Trophoblast cell (in vitro differentiated cells and primary cell): ENCODE data around the gene PSMB9.

ENCODE experiments used
- DNase-seq, 2 donors: peaks; one replicate each; pipeline ENCODE4 v3.0.0-alpha.2; 2016
- H2AFZ ChIP-seq: 2 replicates; pipeline ENCODE4 v1.6.1; 2013; ENCODE audit warnings: low read length, moderate library complexity, mild to moderate bottlenecking; ENCODE audit not compliant: insufficient read depth, poor library complexity
- H2AK5ac ChIP-seq: 2 replicates; pipeline ENCODE4 v1.6.1; 2013; ENCODE audit warnings: mild to moderate bottlenecking, low read length
- H2BK120ac ChIP-seq: 2 replicates; pipeline ENCODE4 v1.6.1; 2013; ENCODE audit warnings: low read length, mild to moderate bottlenecking, moderate library complexity; ENCODE audit not compliant: insufficient read depth, poor library complexity
- H2BK12ac ChIP-seq: 2 replicates; pipeline ENCODE4 v1.6.1; 2013; ENCODE audit warnings: mild to moderate bottlenecking, low read length, moderate library complexity
- H2BK5ac ChIP-seq: 2 replicates; pipeline ENCODE4 v1.6.1; 2013; ENCODE audit warnings: low read length, low read depth, moderate library complexity, mild to moderate bottlenecking; ENCODE audit not compliant: poor library complexity
- H3K14ac ChIP-seq: 2 replicates; pipeline ENCODE4 v1.6.1; 2013; ENCODE audit warnings: mild to moderate bottlenecking, low read length
- H3K18ac ChIP-seq: 2 replicates; pipeline ENCODE4 v1.6.1; 2013; ENCODE audit warnings: mild to moderate bottlenecking, low read length
- H3K23ac ChIP-seq: 2 replicates; pipeline ENCODE4 v1.6.1; 2013; ENCODE audit warnings: low read length
- H3K27ac ChIP-seq: 2 replicates; pipeline ENCODE4 v1.5.1; 2013; ENCODE audit warnings: low read depth, mild to moderate bottlenecking, inconsistent platforms, low read length, moderate library complexity
- H3K27me3 ChIP-seq: 2 replicates; pipeline ENCODE4 v1.6.1; 2013; ENCODE audit warnings: inconsistent platforms, mild to moderate bottlenecking, low read length, moderate library complexity; ENCODE audit not compliant: insufficient read depth
- H3K36me3 ChIP-seq, 2 experiments: 1 replicate in 1 of 2; 2 replicates in 1 of 2; pipeline ENCODE4 v1.6.1; 2013; ENCODE audit warnings: low read length in 2 of 2, mild to moderate bottlenecking in 2 of 2, moderate library complexity in 1 of 2; ENCODE audit not compliant: insufficient read depth in 2 of 2, control insufficient read depth in 1 of 2
- H3K4ac ChIP-seq: 2 replicates; pipeline ENCODE4 v1.6.1; 2013; ENCODE audit warnings: low read depth, mild to moderate bottlenecking, low read length, moderate library complexity
- H3K4me1 ChIP-seq, 2 experiments: 1 replicate in 1 of 2; 2 replicates in 1 of 2; pipeline ENCODE4 v1.6.1; 2013; ENCODE audit warnings: low read length in 2 of 2, mild to moderate bottlenecking in 2 of 2, moderate library complexity in 1 of 2; ENCODE audit not compliant: insufficient read depth in 2 of 2, control insufficient read depth in 1 of 2
- H3K4me2 ChIP-seq: 2 replicates; pipeline ENCODE4 v1.6.1; 2013; ENCODE audit warnings: inconsistent platforms, mild to moderate bottlenecking, low read length, moderate library complexity
- H3K4me3 ChIP-seq: 2 replicates; pipeline ENCODE4 v1.5.1; 2013; ENCODE audit warnings: mild to moderate bottlenecking, low read depth, low read length, inconsistent platforms
- H3K79me1 ChIP-seq: one replicate; pipeline ENCODE4 v1.6.1; 2013; ENCODE audit warnings: low read length
- H3K79me2 ChIP-seq: 2 replicates; pipeline ENCODE4 v1.6.1; 2013; ENCODE audit warnings: low read length, mild to moderate bottlenecking; ENCODE audit not compliant: control insufficient read depth, insufficient read depth, poor library complexity
- H3K9ac ChIP-seq: 2 replicates; pipeline ENCODE4 v1.6.1; 2013; ENCODE audit warnings: mild to moderate bottlenecking, low read length
- H3K9me3 ChIP-seq: 2 replicates; pipeline ENCODE4 v1.6.1; 2013; ENCODE audit warnings: low read depth, mild to moderate bottlenecking, control low read depth, inconsistent platforms, low read length; ENCODE audit not compliant: insufficient read depth
- H4K12ac ChIP-seq: 2 replicates; pipeline ENCODE4 v1.6.1; 2013; ENCODE audit warnings: low read depth, mild to moderate bottlenecking, low read length, moderate library complexity
- H4K8ac ChIP-seq: 2 replicates; pipeline ENCODE4 v1.6.1; 2013; ENCODE audit warnings: low read depth, mild to moderate bottlenecking, low read length, moderate library complexity
- H4K91ac ChIP-seq: one replicate; pipeline ENCODE4 v1.6.1; 2013; ENCODE audit warnings: low read depth, mild to moderate bottlenecking, low read length, moderate library complexity
- WGBS: extraction: QIAGEN DNeasy Blood & Tissue Kit; methylation state at CpG from one replicate; pipeline ENCODE4 v1.1.7; 2013; ENCODE audit warnings: missing lambda C conversion rate; ENCODE audit not compliant: insufficient read length, insufficient coverage; ENCODE audit errors: extremely low coverage; 5-methylcytosine and 5-hydroxymethylcytosine counted together

PSMB9 gene

DNA sequence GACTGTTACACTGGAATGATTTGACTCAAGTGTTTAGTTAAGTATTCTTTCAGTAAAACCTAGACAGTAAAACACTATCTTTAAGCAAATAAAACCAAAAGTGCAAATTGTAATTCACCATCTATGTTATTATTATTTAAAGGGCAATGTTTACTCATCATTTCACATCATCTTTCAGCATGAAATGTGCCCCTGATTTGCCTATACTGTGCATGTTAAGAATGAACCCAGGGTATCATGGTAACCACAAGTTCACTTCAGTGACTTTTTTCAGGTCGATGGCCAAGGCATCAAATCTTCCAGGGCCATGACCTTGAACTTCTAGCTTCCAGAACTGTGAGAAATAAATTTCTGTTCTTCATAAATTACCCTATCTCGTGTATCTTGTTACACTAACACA is 35.1 kb upstream of the PSMB9 start:
- H3K27me3 ChIP-seq, result no peaks in the 10 kb centered on the region
- H2BK120ac ChIP-seq, result no peak overlapping the region
- H4K8ac ChIP-seq, result no peak overlapping the region
- H3K36me3 ChIP-seq, result no peaks in the 10 kb centered on the region
- WGBS, result no CpG with 5 or more reads among the region's 2 CpGs
- no peak overlapping the region for H3K4me2 ChIP-seq
- H3K4me1 ChIP-seq, result peaks cover 13 to 15% of the 10 kb centered on the region in 2 experiments
- no peak overlapping the region for H2AK5ac ChIP-seq
- H3K14ac ChIP-seq, result no peak overlapping the region
- H3K9me3 ChIP-seq, result no peaks in the 10 kb centered on the region
- no peak overlapping the region for H4K12ac ChIP-seq
- H2BK5ac ChIP-seq, result no peak overlapping the region
- no peak overlapping the region for H4K91ac ChIP-seq
- no peak overlapping the region for H3K4me3 ChIP-seq
- H3K27ac ChIP-seq, result no peak overlapping the region
- no peak overlapping the region for H3K4ac ChIP-seq
- no peaks in the 10 kb centered on the region for H3K79me2 ChIP-seq
- H3K18ac ChIP-seq, result no peak overlapping the region
- H3K9ac ChIP-seq, result no peak overlapping the region
- no peak overlapping the region for H3K23ac ChIP-seq
- no peak for DNase-seq
- H3K79me1 ChIP-seq, result peaks cover 3% of the 10 kb centered on the region
- H2AFZ ChIP-seq, result no peak overlapping the region
- H2BK12ac ChIP-seq, result no peak overlapping the region

DNA sequence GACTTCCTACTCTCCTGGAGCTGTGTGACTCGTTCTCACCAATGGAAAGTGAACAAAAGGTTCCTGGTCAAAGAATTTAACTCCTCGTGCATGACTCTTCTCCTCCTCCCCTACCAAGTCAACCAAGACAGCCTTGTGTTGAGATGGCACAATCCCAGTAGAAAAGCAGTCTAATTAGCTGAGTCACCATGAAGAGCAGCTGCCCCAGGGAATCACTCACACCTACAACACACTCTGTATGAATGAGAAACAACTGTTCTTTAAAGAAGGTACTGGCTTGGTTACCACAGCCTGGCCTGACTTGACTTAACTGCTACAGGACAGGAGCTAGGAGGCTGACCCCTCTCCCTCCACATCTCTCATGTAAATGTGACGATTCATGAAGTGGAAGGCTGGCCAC is 34.3 kb upstream of the PSMB9 start:
- no peak overlapping the region for H3K4me3 ChIP-seq
- no peak overlapping the region for H2AK5ac ChIP-seq
- H3K4me2 ChIP-seq, result no peak overlapping the region
- peaks cover 3% of the 10 kb centered on the region for H3K79me1 ChIP-seq
- peaks cover 13 to 15% of the 10 kb centered on the region in 2 experiments for H3K4me1 ChIP-seq
- no peaks in the 10 kb centered on the region for H3K36me3 ChIP-seq
- DNase-seq, result peak; percentile 87 to 91
- no peak overlapping the region for H2AFZ ChIP-seq
- no peak overlapping the region for H2BK12ac ChIP-seq
- no peaks in the 10 kb centered on the region for H3K79me2 ChIP-seq
- H3K9ac ChIP-seq, result no peak overlapping the region
- no peak overlapping the region for H4K91ac ChIP-seq
- no peak overlapping the region for H3K18ac ChIP-seq
- H4K12ac ChIP-seq, result no peak overlapping the region
- no CpG with 5 or more reads among the region's 3 CpGs for WGBS
- no peak overlapping the region for H3K23ac ChIP-seq
- no peak overlapping the region for H3K27ac ChIP-seq
- no peak overlapping the region for H3K4ac ChIP-seq
- H2BK120ac ChIP-seq, result no peak overlapping the region
- H3K27me3 ChIP-seq, result no peaks in the 10 kb centered on the region
- no peak overlapping the region for H2BK5ac ChIP-seq
- no peak overlapping the region for H4K8ac ChIP-seq
- H3K14ac ChIP-seq, result no peak overlapping the region
- H3K9me3 ChIP-seq, result no peaks in the 10 kb centered on the region

DNA sequence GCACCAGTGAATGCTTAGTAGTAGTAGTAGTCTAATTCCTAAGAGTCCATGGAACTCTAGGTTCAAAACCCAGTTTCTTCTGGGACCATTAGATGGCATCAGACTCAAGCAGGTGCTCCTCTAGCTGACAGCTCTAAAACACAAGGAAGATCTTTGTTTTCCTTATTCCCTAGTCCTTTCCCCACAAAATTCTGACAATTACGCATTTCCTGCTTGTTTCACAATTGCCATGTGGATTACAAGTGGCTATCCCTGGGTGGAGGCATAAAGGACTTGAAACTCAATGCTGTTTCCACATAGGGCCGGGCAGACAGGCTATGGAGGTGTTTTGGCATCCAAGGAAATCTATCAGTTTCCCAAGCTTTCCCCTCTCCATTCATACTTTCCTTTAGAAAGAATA is 28.0 kb upstream of the PSMB9 start:
- Histone ChIP-seq H3K4me1 (no peaks in the 10 kb centered on the region), H3K4me3 (no peak overlapping the region), H3K79me1 (no peaks in the 10 kb centered on the region), H3K18ac (no peak overlapping the region), H3K4me2 (no peak overlapping the region), H3K36me3 (no peaks in the 10 kb centered on the region), H3K79me2 (no peaks in the 10 kb centered on the region), H3K4ac (no peak overlapping the region), H3K9ac (no peak overlapping the region), H2AFZ (no peak overlapping the region), H3K9me3 (no peaks in the 10 kb centered on the region), H2BK120ac (no peak overlapping the region), H2AK5ac (no peak overlapping the region), H3K14ac (no peak overlapping the region), H3K27ac (no peak overlapping the region), H4K91ac (no peak overlapping the region), H4K12ac (no peak overlapping the region), H3K23ac (no peak overlapping the region), H2BK12ac (no peak overlapping the region), H3K27me3 (no peaks in the 10 kb centered on the region), H4K8ac (no peak overlapping the region), H2BK5ac (no peak overlapping the region)
- WGBS, result no CpG with 5 or more reads among the region's 2 CpGs
- DNase-seq, result peak; percentile 46 to 71

DNA sequence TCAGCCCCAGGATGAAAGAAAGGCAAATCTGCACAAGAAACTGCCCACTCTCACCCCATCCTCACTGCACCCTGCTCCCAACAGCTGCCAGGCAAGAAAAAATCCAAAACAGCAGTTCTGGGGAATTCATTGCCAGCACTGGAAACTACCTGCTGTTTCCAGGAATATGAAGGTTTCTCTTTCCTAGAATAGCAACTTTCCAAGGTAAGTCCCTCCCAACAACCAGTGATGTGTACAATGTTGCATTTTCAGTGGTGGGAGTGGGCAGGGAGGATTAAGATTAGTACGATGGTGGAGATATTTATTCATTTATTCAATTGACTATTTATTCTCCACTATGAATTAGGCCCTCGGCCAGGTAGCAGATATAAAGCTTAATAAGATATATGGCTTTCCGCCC is 27.0 kb upstream of the PSMB9 start:
- Histone ChIP-seq H3K36me3 (no peaks in the 10 kb centered on the region), H3K9me3 (no peaks in the 10 kb centered on the region), H3K27me3 (no peaks in the 10 kb centered on the region), H3K79me1 (no peaks in the 10 kb centered on the region), H3K23ac (no peak overlapping the region), H3K27ac (no peak overlapping the region), H2AK5ac (no peak overlapping the region), H2BK5ac (no peak overlapping the region), H4K91ac (no peak overlapping the region), H3K14ac (no peak overlapping the region), H4K12ac (no peak overlapping the region), H3K9ac (no peak overlapping the region), H2AFZ (no peak overlapping the region), H3K4ac (no peak overlapping the region), H3K18ac (no peak overlapping the region), H2BK120ac (no peak overlapping the region), H3K79me2 (no peaks in the 10 kb centered on the region), H3K4me2 (no peak overlapping the region), H2BK12ac (no peak overlapping the region), H3K4me3 (no peak overlapping the region), H3K4me1 (no peaks in the 10 kb centered on the region), H4K8ac (no peak overlapping the region)
- WGBS, result no CpG with 5 or more reads among the region's 3 CpGs
- DNase-seq, result no peak
